Caco-2 (cell line): ENCODE data around the gene TRAF1. TPM values are rescaled to one million over a fixed set of nuclear protein-coding genes. Genes with fewer than 3 reads are reported as not detected.

ENCODE experiments used
- BruUV-seq: library from RNA; stranded (reverse); fragments of 400-500 nt; replicated peaks from 2 replicates; lab custom pipeline; 2021; lab: Mats Ljungman, UMichigan
- CTCF ChIA-PET: fragments of 300-600 bp; sonication (Branson Sonifier 250); formaldehyde crosslinking; loops from one replicate; lab custom pipeline; 2022; ENCODE audit warnings: antibody characterized with exemption; lab: Charles Lee
- POLR2A ChIA-PET: fragments of 300-600 bp; sonication (Branson Sonifier 250); formaldehyde crosslinking; loops from one replicate; lab custom pipeline; 2022; ENCODE audit warnings: antibody characterized with exemption; lab: Charles Lee
- DNase-seq, 2 experiments: peaks; one replicate each; pipeline versions ENCODE4 v3.0.0 to v3.0.0-alpha.2; 2020 to 2022
- H3K27me3 ChIP-seq: replicated peaks from 2 replicates; pipeline ENCODE4 v1.6.0; 2011; ENCODE audit warnings: low read length; ENCODE audit not compliant: control insufficient read depth, insufficient read depth
- H3K36me3 ChIP-seq: 2 replicates; pipeline ENCODE4 v1.5.1; 2011; ENCODE audit warnings: low read length; ENCODE audit not compliant: control insufficient read depth, insufficient read depth
- H3K4me1 ChIP-seq: fragments of 250-450 bp; sonication (Bioruptor Pico); 2 replicates; pipeline ENCODE4 v1.5.1; 2020; ENCODE audit warnings: mild to moderate bottlenecking
- H3K4me3 ChIP-seq: 2 replicates; pipeline ENCODE4 v1.5.1; 2011; ENCODE audit warnings: low read depth, mild to moderate bottlenecking, control low read depth, low read length
- H3K9me3 ChIP-seq: fragments of 250-450 bp; sonication (Bioruptor Pico); 2 replicates; pipeline ENCODE4 v1.5.1; 2020; ENCODE audit warnings: mild to moderate bottlenecking, moderate library complexity
- H3K27ac Mint-ChIP-seq: one replicate; pipeline ENCODE4 v1.8.0; 2022; ENCODE audit warnings: mixed read lengths; ENCODE audit not compliant: unreplicated experiment
- H3K27me3 Mint-ChIP-seq: one replicate; pipeline ENCODE4 v1.8.0; 2022; ENCODE audit warnings: mixed read lengths; ENCODE audit not compliant: insufficient read depth, unreplicated experiment
- H3K36me3 Mint-ChIP-seq: one replicate; pipeline ENCODE4 v1.8.0; 2022; ENCODE audit warnings: mild to moderate bottlenecking, mixed read lengths; ENCODE audit not compliant: insufficient read depth, unreplicated experiment
- H3K4me1 Mint-ChIP-seq: one replicate; pipeline ENCODE4 v1.8.0; 2022; ENCODE audit warnings: low read depth, mixed read lengths; ENCODE audit not compliant: unreplicated experiment
- H3K4me3 Mint-ChIP-seq: one replicate; pipeline ENCODE4 v1.8.0; 2022; ENCODE audit warnings: mild to moderate bottlenecking, moderate library complexity, mixed read lengths; ENCODE audit not compliant: unreplicated experiment
- H3K9me3 Mint-ChIP-seq: one replicate; pipeline ENCODE4 v1.8.0; 2022; ENCODE audit warnings: mixed read lengths; ENCODE audit not compliant: unreplicated experiment
- intact Hi-C: fragments of 100-400 bp; cut with micrococcal nuclease; formaldehyde crosslinking; loops from one replicate; pipeline ENCODE4 v1.10.0; 2022; ENCODE audit not compliant: unreplicated experiment
- total RNA-seq: library from RNA; stranded (reverse); gene quantifications from 2 replicates; pipeline ENCODE4 v1.2.3, GENCODE V29; 2022
- TF ChIP-seq, protein P1 (sequence below), 2 experiments: fragments of 200-600 bp in 1 of 2; IDR thresholded peaks; 1 replicate in 1 of 2; 2 replicates in 1 of 2; pipeline versions ENCODE4 v1.5.1 to v1.8.0; 2011 to 2022; ENCODE audit warnings: antibody characterized with exemption in 1 of 2, control low read depth in 1 of 2, inconsistent platforms in 1 of 2, low read depth in 1 of 2, low read length in 1 of 2, mild to moderate bottlenecking in 1 of 2, moderate library complexity in 1 of 2; ENCODE audit not compliant: insufficient read depth in 1 of 2, severe bottlenecking in 1 of 2, unreplicated experiment in 1 of 2

TRAF1 gene
- total RNA-seq, 1 experiment from 2014 or later: 1.1 TPM

GRCh38 chr9:120891884-120892747 is 34.5 kb downstream of the TRAF1 start:
- Histone ChIP-seq H3K36me3 (no peaks in the 10 kb centered on the region), H3K9me3 (no peaks in the 10 kb centered on the region), H3K4me3 (no peak overlapping the region), H3K27me3 (no peaks in the 10 kb centered on the region), H3K4me1 (no peaks in the 10 kb centered on the region)
- no TSS peak for BruUV-seq
- no peaks in the 10 kb centered on the region for H3K36me3 Mint-ChIP-seq
- H3K27ac Mint-ChIP-seq: no peak overlapping the region
- DNase-seq: no peak
- POLR2A ChIA-PET: no interaction called here
- H3K9me3 Mint-ChIP-seq: no peaks in the 10 kb centered on the region
- H3K4me3 Mint-ChIP-seq: no peak overlapping the region
- CTCF ChIA-PET: no interaction called here
- intact Hi-C loops: no loop called here
- H3K4me1 Mint-ChIP-seq: peaks cover 8% of the 10 kb centered on the region
- TF ChIP-seq, protein P1, sequence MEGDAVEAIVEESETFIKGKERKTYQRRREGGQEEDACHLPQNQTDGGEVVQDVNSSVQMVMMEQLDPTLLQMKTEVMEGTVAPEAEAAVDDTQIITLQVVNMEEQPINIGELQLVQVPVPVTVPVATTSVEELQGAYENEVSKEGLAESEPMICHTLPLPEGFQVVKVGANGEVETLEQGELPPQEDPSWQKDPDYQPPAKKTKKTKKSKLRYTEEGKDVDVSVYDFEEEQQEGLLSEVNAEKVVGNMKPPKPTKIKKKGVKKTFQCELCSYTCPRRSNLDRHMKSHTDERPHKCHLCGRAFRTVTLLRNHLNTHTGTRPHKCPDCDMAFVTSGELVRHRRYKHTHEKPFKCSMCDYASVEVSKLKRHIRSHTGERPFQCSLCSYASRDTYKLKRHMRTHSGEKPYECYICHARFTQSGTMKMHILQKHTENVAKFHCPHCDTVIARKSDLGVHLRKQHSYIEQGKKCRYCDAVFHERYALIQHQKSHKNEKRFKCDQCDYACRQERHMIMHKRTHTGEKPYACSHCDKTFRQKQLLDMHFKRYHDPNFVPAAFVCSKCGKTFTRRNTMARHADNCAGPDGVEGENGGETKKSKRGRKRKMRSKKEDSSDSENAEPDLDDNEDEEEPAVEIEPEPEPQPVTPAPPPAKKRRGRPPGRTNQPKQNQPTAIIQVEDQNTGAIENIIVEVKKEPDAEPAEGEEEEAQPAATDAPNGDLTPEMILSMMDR (IDR thresholded peaks at IDR 0.05; ENCODE audit: insufficient read depth in 1 of 2, low read depth in 1 of 2, low read length in 1 of 2, severe bottlenecking in 1 of 2, unreplicated experiment in 1 of 2): no peak
- H3K27me3 Mint-ChIP-seq: no peaks in the 10 kb centered on the region

DNA sequence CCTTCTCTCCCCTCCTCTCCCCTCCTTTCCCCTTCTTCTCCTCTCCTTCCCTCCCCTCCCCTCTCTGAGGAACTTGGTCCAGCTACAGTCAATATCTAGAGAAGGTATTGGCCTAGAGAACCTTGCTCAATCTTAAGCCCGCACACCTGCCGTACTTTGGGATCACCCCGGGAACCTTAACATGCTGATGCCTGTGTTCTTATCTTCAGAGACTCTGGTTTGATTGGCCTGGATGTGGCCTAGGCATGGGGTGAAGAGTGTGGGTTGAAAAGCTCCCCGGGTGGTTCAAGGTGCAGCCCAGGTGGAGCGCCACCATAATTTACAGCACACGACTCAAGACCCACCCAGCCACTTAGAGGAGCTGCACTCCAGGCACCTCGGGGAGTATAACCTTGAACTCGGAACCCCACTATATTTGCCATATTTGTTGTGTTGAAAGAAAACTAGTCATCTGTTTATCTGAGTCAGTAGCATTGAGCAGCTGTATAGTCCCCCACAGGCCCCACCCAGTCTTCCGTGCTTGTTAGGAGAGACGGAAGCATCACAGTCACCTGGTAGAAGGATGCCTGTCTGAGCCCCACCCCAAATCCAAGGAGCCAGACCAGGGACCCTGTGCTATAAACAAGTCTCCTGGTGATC is 35.2 kb downstream of the TRAF1 start:
- H3K9me3 ChIP-seq: no peaks in the 10 kb centered on the region
- TF ChIP-seq, protein P1 (IDR thresholded peaks at IDR 0.05; ENCODE audit: insufficient read depth in 1 of 2, low read depth in 1 of 2, low read length in 1 of 2, severe bottlenecking in 1 of 2, unreplicated experiment in 1 of 2): no peak
- no peaks in the 10 kb centered on the region for H3K9me3 Mint-ChIP-seq
- no peaks in the 10 kb centered on the region for H3K27me3 Mint-ChIP-seq
- H3K36me3 Mint-ChIP-seq: no peaks in the 10 kb centered on the region
- no peak overlapping the region for H3K4me3 Mint-ChIP-seq
- no peaks in the 10 kb centered on the region for H3K4me1 ChIP-seq
- BruUV-seq: no TSS peak
- no peaks in the 10 kb centered on the region for H3K36me3 ChIP-seq
- no peak for DNase-seq
- H3K4me3 ChIP-seq: no peak overlapping the region
- H3K4me1 Mint-ChIP-seq: peaks cover 8% of the 10 kb centered on the region
- CTCF ChIA-PET: no interaction called here
- H3K27ac Mint-ChIP-seq: no peak overlapping the region
- H3K27me3 ChIP-seq: no peaks in the 10 kb centered on the region
- POLR2A ChIA-PET: no interaction called here
- intact Hi-C loops: no loop called here

- TF ChIP-seq, protein P1 (IDR thresholded peaks at IDR 0.05; ENCODE audit: insufficient read depth in 1 of 2, low read depth in 1 of 2, low read length in 1 of 2, severe bottlenecking in 1 of 2, unreplicated experiment in 1 of 2): no peak
- H3K27ac Mint-ChIP-seq: no peak overlapping the region
- no TSS peak for BruUV-seq
- Histone ChIP-seq H3K4me1 (0 out of 2 replicates have a peak, but pooled peaks cover 5% of the 10 kb centered on the region), H3K9me3 (no peaks in the 10 kb centered on the region), H3K27me3 (no peaks in the 10 kb centered on the region), H3K4me3 (no peak overlapping the region), H3K36me3 (no peaks in the 10 kb centered on the region)
- H3K9me3 Mint-ChIP-seq: no peaks in the 10 kb centered on the region
- intact Hi-C loops: no loop called here
- no peaks in the 10 kb centered on the region for H3K36me3 Mint-ChIP-seq
- DNase-seq: no peak
- no peak overlapping the region for H3K4me3 Mint-ChIP-seq
- peaks cover 14% of the 10 kb centered on the region for H3K4me1 Mint-ChIP-seq
- H3K27me3 Mint-ChIP-seq: no peaks in the 10 kb centered on the region
- POLR2A ChIA-PET: interaction anchor here (0.6 kb wide), 1 partner anchor 112 kb away, joined by 5 read pairs; no protein-coding TSS in a partner anchor
- CTCF ChIA-PET: interaction anchor here (0.9 kb wide), 1 partner anchor 26 kb away, joined by 5 read pairs; no protein-coding TSS in a partner anchor
Measured at GRCh38 chr9:120890320-120891244, 36.0 kb downstream of the TRAF1 start.
